Measurements from ENCODE around the gene ZIC4.
A peak's percentile ranks its signal among the peaks of the same experiment; 100 is the strongest.

ZIC4 gene

DNA sequence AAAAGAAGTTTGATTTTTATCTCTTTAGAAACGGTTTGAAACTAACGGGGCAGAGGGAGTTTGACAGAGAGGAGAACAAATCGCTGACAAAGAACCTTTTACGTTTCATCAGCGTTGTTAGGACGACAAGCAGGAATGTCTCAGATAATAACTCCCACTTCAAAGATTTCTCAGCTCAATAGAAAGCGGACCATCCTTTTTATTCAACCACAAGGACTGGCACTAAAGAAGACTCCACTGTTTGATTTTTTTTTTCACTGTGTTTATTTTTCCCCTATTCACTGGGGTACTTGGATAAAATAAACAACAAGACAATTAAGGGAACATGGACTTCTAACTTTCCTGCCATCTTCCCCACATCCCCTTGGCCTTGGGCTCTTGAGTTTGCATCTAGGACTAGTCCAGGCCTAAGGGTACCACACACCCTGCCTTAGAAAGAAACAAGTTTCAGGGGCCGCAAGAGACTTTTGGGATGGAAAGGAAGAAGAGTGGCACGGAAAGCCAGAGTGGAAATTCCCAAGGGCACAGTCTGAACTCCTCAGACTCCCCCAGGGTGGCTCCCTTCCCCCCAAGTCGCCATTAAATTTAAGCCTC is 19.0 kb downstream of the ZIC4 start:
- Histone ChIP-seq H3K9ac (ENCODE audit: low read length) (no peak overlapping the region), H3K4me2 (ENCODE audit: low read length) (no peak overlapping the region), H3K36me3 (ENCODE audit: control insufficient read depth, insufficient read depth, low read length) (no peaks in the 10 kb centered on the region), H3K27me3 (ENCODE audit: insufficient read depth, low read length, poor library complexity) (peaks cover 69% of the 10 kb centered on the region), H3K56ac (ENCODE audit: low read length) (no peak overlapping the region), H3K23ac (ENCODE audit: low read length) (no peak overlapping the region), H3K4ac (ENCODE audit: low read depth, low read length) (no peak overlapping the region), H3K79me1 (ENCODE audit: low read length) (no peaks in the 10 kb centered on the region), H3K4me1 (ENCODE audit: control insufficient read depth, low read depth, low read length) (peaks cover 2% of the 10 kb centered on the region), H2BK120ac (ENCODE audit: low read depth, low read length) (no peak overlapping the region), H4K5ac (ENCODE audit: low read length) (no peak overlapping the region), H2BK15ac (replicated peaks; ENCODE audit: low read depth) (no peak overlapping the region), H3K79me2 (ENCODE audit: control insufficient read depth, insufficient read depth, low read length) (no peaks in the 10 kb centered on the region), H2BK5ac (ENCODE audit: low read length) (no peak overlapping the region), H3K4me3 (ENCODE audit: low read length) (no peak overlapping the region), H3K18ac (ENCODE audit: low read length) (no peak overlapping the region), H2AK5ac (ENCODE audit: low read length) (no peak overlapping the region), H4K8ac (ENCODE audit: low read depth, low read length) (no peak overlapping the region), H3K27ac (ENCODE audit: low read depth, low read length) (no peak overlapping the region)
- no peak for DNase-seq
- WGBS (ENCODE audit: extremely low coverage, insufficient coverage, low lambda C conversion rate): no CpG with 5 or more reads among the region's 10 CpGs

DNA sequence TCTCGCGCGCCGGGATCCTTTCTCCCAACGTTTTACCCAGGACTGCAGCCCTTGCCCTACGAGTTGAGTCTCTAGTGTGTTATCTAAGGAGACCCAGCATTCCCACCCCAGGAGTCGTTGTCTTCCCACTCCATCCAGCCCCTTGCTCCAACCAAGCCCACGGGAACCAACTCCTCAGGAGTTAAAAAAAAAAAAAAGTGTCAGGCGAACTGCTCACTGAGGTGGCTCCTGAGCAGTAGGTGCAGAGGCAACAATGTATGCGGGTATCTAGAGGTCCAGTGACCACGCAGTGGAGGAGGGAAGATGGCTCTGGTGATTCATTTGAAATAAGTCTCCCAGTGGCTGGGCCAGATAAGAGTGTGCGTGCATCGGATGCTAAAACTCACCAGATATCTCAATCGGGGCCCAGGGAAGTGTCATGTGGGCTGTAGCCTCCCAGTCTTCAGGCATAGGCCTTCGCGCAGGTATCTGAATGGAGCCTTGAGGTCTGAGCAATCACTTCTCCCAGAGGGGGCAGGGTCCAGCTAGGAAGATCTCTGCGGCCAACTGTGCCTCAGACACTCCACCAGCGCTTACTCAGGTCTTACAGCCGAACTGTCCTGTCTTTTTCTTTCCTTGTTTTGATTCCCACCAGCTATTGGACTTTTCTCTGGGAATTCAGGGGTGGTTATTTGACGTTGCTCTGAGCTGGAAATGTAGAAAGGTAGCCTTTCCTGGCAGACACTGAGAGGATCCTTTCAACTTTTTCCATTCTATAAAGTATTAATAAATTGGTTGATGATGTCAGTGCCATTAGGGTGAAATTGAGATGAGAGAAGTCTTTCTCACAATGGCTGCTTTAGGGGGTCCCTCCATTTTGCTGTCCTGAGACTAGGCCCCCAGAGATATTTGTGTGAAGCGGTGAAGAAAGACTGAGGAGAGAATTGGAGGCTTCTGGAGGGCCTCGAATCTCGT is 21.0 kb downstream of the ZIC4 start:
- Histone ChIP-seq H3K23ac (ENCODE audit: low read length) (no peak overlapping the region), H4K5ac (ENCODE audit: low read length) (no peak overlapping the region), H4K8ac (ENCODE audit: low read depth, low read length) (no peak overlapping the region), H3K27ac (ENCODE audit: low read depth, low read length) (no peak overlapping the region), H2BK120ac (ENCODE audit: low read depth, low read length) (no peak overlapping the region), H2AK5ac (ENCODE audit: low read length) (no peak overlapping the region), H3K4me2 (ENCODE audit: low read length) (no peak overlapping the region), H3K36me3 (ENCODE audit: control insufficient read depth, insufficient read depth, low read length) (no peaks in the 10 kb centered on the region), H3K79me1 (ENCODE audit: low read length) (no peaks in the 10 kb centered on the region), H3K4me1 (ENCODE audit: control insufficient read depth, low read depth, low read length) (no peaks in the 10 kb centered on the region), H3K4ac (ENCODE audit: low read depth, low read length) (no peak overlapping the region), H2BK15ac (replicated peaks; ENCODE audit: low read depth) (no peak overlapping the region), H3K27me3 (ENCODE audit: insufficient read depth, low read length, poor library complexity) (peaks cover 73% of the 10 kb centered on the region), H3K9ac (ENCODE audit: low read length) (no peak overlapping the region), H3K56ac (ENCODE audit: low read length) (no peak overlapping the region), H3K18ac (ENCODE audit: low read length) (no peak overlapping the region), H3K4me3 (ENCODE audit: low read length) (no peak overlapping the region), H3K79me2 (ENCODE audit: control insufficient read depth, insufficient read depth, low read length) (no peaks in the 10 kb centered on the region), H2BK5ac (ENCODE audit: low read length) (no peak overlapping the region)
- no peak for DNase-seq
- WGBS (ENCODE audit: extremely low coverage, insufficient coverage, low lambda C conversion rate): no CpG with 5 or more reads among the region's 23 CpGs

DNA sequence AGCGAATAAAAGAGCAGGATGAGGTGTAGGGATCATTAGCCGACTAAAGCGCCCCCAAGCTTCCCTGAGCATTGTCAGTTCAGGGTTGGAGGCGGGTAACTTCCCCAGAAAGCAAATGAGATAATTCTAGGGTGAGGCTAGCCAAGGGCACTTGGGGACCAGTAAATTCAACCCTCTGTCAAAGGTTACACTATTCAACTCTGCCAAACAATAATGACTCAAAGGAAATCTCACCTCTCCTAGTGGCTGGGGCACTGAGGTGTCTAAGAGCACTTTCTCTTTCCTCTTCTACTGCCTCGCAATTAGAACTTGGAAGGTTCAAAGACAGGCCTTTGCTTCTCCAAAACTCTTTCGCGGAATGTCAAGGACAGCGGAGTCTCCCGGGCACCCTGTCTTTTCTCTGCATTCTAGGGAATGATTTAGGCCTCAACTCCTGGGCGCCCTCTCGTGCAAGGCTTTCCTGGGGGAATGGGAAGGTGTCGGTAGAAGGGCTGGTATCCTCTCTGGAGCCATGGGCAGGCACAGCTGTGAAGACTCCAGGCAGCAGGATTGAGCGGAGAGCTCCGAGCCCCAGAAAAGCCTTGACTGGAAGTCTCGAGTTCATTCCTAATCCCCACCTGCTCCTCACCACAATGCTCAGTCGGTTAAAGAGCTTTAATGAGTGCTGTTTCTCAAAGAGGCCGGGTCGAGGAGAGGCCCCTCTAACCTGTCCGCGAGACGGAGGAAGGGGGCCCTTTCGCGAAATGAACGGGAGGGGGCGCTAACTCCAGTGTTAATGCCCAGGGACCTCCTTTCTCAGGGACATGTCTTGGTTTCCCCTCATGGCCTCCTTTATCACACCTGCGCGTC is 21.9 kb downstream of the ZIC4 start:
- Histone ChIP-seq H4K8ac (ENCODE audit: low read depth, low read length) (no peak overlapping the region), H3K36me3 (ENCODE audit: control insufficient read depth, insufficient read depth, low read length) (no peaks in the 10 kb centered on the region), H3K18ac (ENCODE audit: low read length) (no peak overlapping the region), H3K79me2 (ENCODE audit: control insufficient read depth, insufficient read depth, low read length) (no peaks in the 10 kb centered on the region), H2BK5ac (ENCODE audit: low read length) (no peak overlapping the region), H2BK15ac (replicated peaks; ENCODE audit: low read depth) (no peak overlapping the region), H3K79me1 (ENCODE audit: low read length) (no peaks in the 10 kb centered on the region), H3K4me3 (ENCODE audit: low read length) (no peak overlapping the region), H3K23ac (ENCODE audit: low read length) (no peak overlapping the region), H3K4ac (ENCODE audit: low read depth, low read length) (no peak overlapping the region), H3K4me2 (ENCODE audit: low read length) (peak overlapping the region; percentile 38), H2BK120ac (ENCODE audit: low read depth, low read length) (no peak overlapping the region), H3K4me1 (ENCODE audit: control insufficient read depth, low read depth, low read length) (no peaks in the 10 kb centered on the region), H2AK5ac (ENCODE audit: low read length) (no peak overlapping the region), H3K27ac (ENCODE audit: low read depth, low read length) (no peak overlapping the region), H3K27me3 (ENCODE audit: insufficient read depth, low read length, poor library complexity) (peaks cover 73% of the 10 kb centered on the region), H3K9ac (ENCODE audit: low read length) (no peak overlapping the region), H4K5ac (ENCODE audit: low read length) (no peak overlapping the region), H3K56ac (ENCODE audit: low read length) (no peak overlapping the region)
- peak; percentile 77 for DNase-seq
- WGBS (ENCODE audit: extremely low coverage, insufficient coverage, low lambda C conversion rate): no CpG with 5 or more reads among the region's 27 CpGs

DNA sequence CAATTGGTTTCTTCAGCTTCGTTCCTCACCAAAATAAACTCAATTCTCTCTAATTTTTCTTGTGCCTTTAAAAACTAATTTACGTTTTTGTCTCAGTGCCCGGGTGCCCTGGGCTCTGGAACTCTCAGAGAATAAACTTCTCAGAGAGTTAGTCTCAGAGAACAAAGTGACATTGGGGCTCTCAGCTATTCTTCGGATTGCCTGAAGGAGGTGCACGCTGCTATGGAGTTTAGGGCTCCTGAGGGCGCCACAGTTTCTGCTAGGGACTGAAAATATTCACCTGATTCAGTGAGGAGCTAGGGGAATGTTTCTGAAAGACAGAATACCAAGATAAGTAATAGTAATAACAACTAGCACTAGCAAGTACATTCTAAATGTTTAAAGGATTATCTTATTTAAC is 22.7 kb downstream of the ZIC4 start:
- H3K4me1 ChIP-seq (ENCODE audit: control insufficient read depth, low read depth, low read length): no peaks in the 10 kb centered on the region
- no peak overlapping the region for H3K9ac ChIP-seq (ENCODE audit: low read length)
- H4K5ac ChIP-seq (ENCODE audit: low read length): no peak overlapping the region
- no peak overlapping the region for H2BK5ac ChIP-seq (ENCODE audit: low read length)
- no peaks in the 10 kb centered on the region for H3K79me1 ChIP-seq (ENCODE audit: low read length)
- no peak overlapping the region for H3K4me3 ChIP-seq (ENCODE audit: low read length)
- H3K18ac ChIP-seq (ENCODE audit: low read length): no peak overlapping the region
- H3K36me3 ChIP-seq (ENCODE audit: control insufficient read depth, insufficient read depth, low read length): no peaks in the 10 kb centered on the region
- no peak overlapping the region for H2AK5ac ChIP-seq (ENCODE audit: low read length)
- no peak overlapping the region for H2BK15ac ChIP-seq (replicated peaks; ENCODE audit: low read depth)
- peaks cover 72% of the 10 kb centered on the region for H3K27me3 ChIP-seq (ENCODE audit: insufficient read depth, low read length, poor library complexity)
- H3K56ac ChIP-seq (ENCODE audit: low read length): no peak overlapping the region
- no peak overlapping the region for H4K8ac ChIP-seq (ENCODE audit: low read depth, low read length)
- no peak overlapping the region for H3K4ac ChIP-seq (ENCODE audit: low read depth, low read length)
- H3K4me2 ChIP-seq (ENCODE audit: low read length): no peak overlapping the region
- H3K79me2 ChIP-seq (ENCODE audit: control insufficient read depth, insufficient read depth, low read length): no peaks in the 10 kb centered on the region
- H3K23ac ChIP-seq (ENCODE audit: low read length): no peak overlapping the region
- no CpG with 5 or more reads among the region's 6 CpGs for WGBS (ENCODE audit: extremely low coverage, insufficient coverage, low lambda C conversion rate)
- H3K27ac ChIP-seq (ENCODE audit: low read depth, low read length): no peak overlapping the region
- DNase-seq: no peak
- no peak overlapping the region for H2BK120ac ChIP-seq (ENCODE audit: low read depth, low read length)

DNA sequence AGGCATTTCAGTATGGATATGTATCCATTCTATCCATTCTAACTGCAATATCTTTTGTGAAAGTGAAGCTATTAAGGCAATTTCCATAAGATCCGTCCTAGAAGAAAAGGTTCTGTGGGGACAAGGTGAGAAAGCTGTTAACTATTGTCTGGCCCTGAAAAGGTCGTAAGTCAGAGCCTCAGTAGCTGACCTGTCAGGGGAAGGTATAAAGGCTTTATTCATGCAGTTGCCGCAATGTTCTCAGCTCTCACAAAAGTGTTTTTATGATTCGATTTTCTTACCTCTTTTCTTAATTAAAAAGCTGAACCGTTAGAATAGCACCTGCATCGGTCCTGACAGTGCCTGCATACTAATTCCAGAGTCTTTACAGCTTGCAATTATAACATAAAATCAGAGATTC is 24.7 kb downstream of the ZIC4 start:
- Histone ChIP-seq H3K23ac (ENCODE audit: low read length) (no peak overlapping the region), H3K4ac (ENCODE audit: low read depth, low read length) (no peak overlapping the region), H2BK120ac (ENCODE audit: low read depth, low read length) (no peak overlapping the region), H3K79me1 (ENCODE audit: low read length) (no peaks in the 10 kb centered on the region), H3K4me3 (ENCODE audit: low read length) (no peak overlapping the region), H3K79me2 (ENCODE audit: control insufficient read depth, insufficient read depth, low read length) (no peaks in the 10 kb centered on the region), H4K5ac (ENCODE audit: low read length) (no peak overlapping the region), H3K18ac (ENCODE audit: low read length) (no peak overlapping the region), H4K8ac (ENCODE audit: low read depth, low read length) (no peak overlapping the region), H3K27me3 (ENCODE audit: insufficient read depth, low read length, poor library complexity) (peaks cover 60% of the 10 kb centered on the region), H2BK15ac (replicated peaks; ENCODE audit: low read depth) (no peak overlapping the region), H3K56ac (ENCODE audit: low read length) (no peak overlapping the region), H3K9ac (ENCODE audit: low read length) (no peak overlapping the region), H3K27ac (ENCODE audit: low read depth, low read length) (no peak overlapping the region), H3K36me3 (ENCODE audit: control insufficient read depth, insufficient read depth, low read length) (no peaks in the 10 kb centered on the region), H2BK5ac (ENCODE audit: low read length) (no peak overlapping the region), H3K4me1 (ENCODE audit: control insufficient read depth, low read depth, low read length) (no peaks in the 10 kb centered on the region), H2AK5ac (ENCODE audit: low read length) (no peak overlapping the region), H3K4me2 (ENCODE audit: low read length) (no peak overlapping the region)
- no CpG with 5 or more reads among the region's 6 CpGs for WGBS (ENCODE audit: extremely low coverage, insufficient coverage, low lambda C conversion rate)
- no peak for DNase-seq

Measured in mesendoderm (in vitro differentiated cells).